Measurements from ENCODE around the gene XYLT1. TPM values are rescaled to one million over a fixed set of nuclear protein-coding genes. Genes with fewer than 3 reads are reported as not detected.

Gene XYLT1
- total RNA-seq, 2 donors from 2014 or later: 32.4 to 33.1 TPM

- DNase-seq (ENCODE audit: low spot score): no peak
- intact Hi-C loops (cut with DNase I): loop anchor here (10.0 kb wide), 2 partner anchors 111 to 121 kb away; no protein-coding TSS in a partner anchor
Observed at GRCh38 chr16:17465460-17465859, 5.3 kb downstream of the XYLT1 start.

- intact Hi-C loops (cut with DNase I): loop anchor here (10.0 kb wide), 2 partner anchors 109 to 119 kb away; no protein-coding TSS in a partner anchor
Observed at GRCh38 chr16:17463335-17463734, 7.4 kb downstream of the XYLT1 start.

GRCh38 chr16:17461951-17462729, 8.6 kb downstream of the XYLT1 start:
- intact Hi-C loops (cut with DNase I): loop anchor here (10.0 kb wide), 2 partner anchors 107 to 117 kb away; no protein-coding TSS in a partner anchor
- DNase-seq (ENCODE audit: low spot score): no peak

More at GRCh38 chr16:17463335-17463734, 7.4 kb downstream of the XYLT1 start:
- DNase-seq (ENCODE audit: low spot score): no peak

- intact Hi-C loops (cut with DNase I): loop anchor here (10.0 kb wide), 2 partner anchors 106 to 116 kb away; no protein-coding TSS in a partner anchor
- no peak for DNase-seq (ENCODE audit: low spot score)
Observed at GRCh38 chr16:17460890-17461289, 9.9 kb downstream of the XYLT1 start.

- intact Hi-C loops (cut with DNase I): loop anchor here (10.0 kb wide), 2 partner anchors 105 to 115 kb away; no protein-coding TSS in a partner anchor
- DNase-seq (ENCODE audit: low spot score): no peak
Observed at GRCh38 chr16:17459903-17460521, 10.7 kb downstream of the XYLT1 start.

GRCh38 chr16:17457997-17458396, 12.8 kb downstream of the XYLT1 start:
- DNase-seq (ENCODE audit: low spot score): no peak
- intact Hi-C loops (cut with DNase I): no loop called here

- no peak for DNase-seq (ENCODE audit: low spot score)
- intact Hi-C loops (cut with DNase I): no loop called here
Observed at GRCh38 chr16:17457513-17457912, 13.2 kb downstream of the XYLT1 start.

- intact Hi-C loops (cut with DNase I): no loop called here
- no peak for DNase-seq (ENCODE audit: low spot score)
Observed at GRCh38 chr16:17454162-17454730, 16.5 kb downstream of the XYLT1 start.

GRCh38 chr16:17453364-17454038, 17.3 kb downstream of the XYLT1 start:
- intact Hi-C loops (cut with DNase I): no loop called here
- no peak for DNase-seq (ENCODE audit: low spot score)

- intact Hi-C loops (cut with DNase I): no loop called here
Observed at GRCh38 chr16:17452922-17453321, 17.8 kb downstream of the XYLT1 start.

GRCh38 chr16:17451843-17452242, 18.9 kb downstream of the XYLT1 start:
- no peak for DNase-seq (ENCODE audit: low spot score)
- intact Hi-C loops (cut with DNase I): no loop called here

More at GRCh38 chr16:17452922-17453321, 17.8 kb downstream of the XYLT1 start:
- no peak for DNase-seq (ENCODE audit: low spot score)

GRCh38 chr16:17450291-17450690, 20.5 kb downstream of the XYLT1 start:
- DNase-seq (ENCODE audit: low spot score): no peak

GRCh38 chr16:17448640-17449638, 21.8 kb downstream of the XYLT1 start:
- intact Hi-C loops (cut with DNase I): no loop called here
- DNase-seq (ENCODE audit: low spot score): no peak

More at GRCh38 chr16:17450291-17450690, 20.5 kb downstream of the XYLT1 start:
- intact Hi-C loops (cut with DNase I): no loop called here

- DNase-seq (ENCODE audit: low spot score): no peak
- intact Hi-C loops (cut with DNase I): no loop called here
Observed at GRCh38 chr16:17447101-17447569, 23.6 kb downstream of the XYLT1 start.

GRCh38 chr16:17446661-17447060, 24.1 kb downstream of the XYLT1 start:
- DNase-seq (ENCODE audit: low spot score): no peak
- intact Hi-C loops (cut with DNase I): no loop called here

- intact Hi-C loops (cut with DNase I): no loop called here
- no peak for DNase-seq (ENCODE audit: low spot score)
Observed at GRCh38 chr16:17445421-17445820, 25.3 kb downstream of the XYLT1 start.

GRCh38 chr16:17444658-17445057, 26.1 kb downstream of the XYLT1 start:
- no peak for DNase-seq (ENCODE audit: low spot score)
- intact Hi-C loops (cut with DNase I): no loop called here

- no peak for DNase-seq (ENCODE audit: low spot score)
- intact Hi-C loops (cut with DNase I): no loop called here
Observed at GRCh38 chr16:17440131-17440530, 30.6 kb downstream of the XYLT1 start.
